Measurements from ENCODE around the gene TEX13B. TPM values are rescaled to one million over a fixed set of nuclear protein-coding genes. Genes with fewer than 3 reads are reported as not detected.

The TEX13B gene, protein sequence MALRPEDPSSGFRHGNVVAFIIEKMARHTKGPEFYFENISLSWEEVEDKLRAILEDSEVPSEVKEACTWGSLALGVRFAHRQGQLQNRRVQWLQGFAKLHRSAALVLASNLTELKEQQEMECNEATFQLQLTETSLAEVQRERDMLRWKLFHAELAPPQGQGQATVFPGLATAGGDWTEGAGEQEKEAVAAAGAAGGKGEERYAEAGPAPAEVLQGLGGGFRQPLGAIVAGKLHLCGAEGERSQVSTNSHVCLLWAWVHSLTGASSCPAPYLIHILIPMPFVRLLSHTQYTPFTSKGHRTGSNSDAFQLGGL
- not detected for total RNA-seq

- Mint-ChIP-seq H3K27ac (no peak within 1 kb of the TSS), H3K9me3 (no peaks in the 10 kb centered on the region), H3K36me3 (ENCODE audit: insufficient read depth in 2 of 2) (no peaks in the 10 kb centered on the region), H3K4me1 (ENCODE audit: low read depth) (peaks cover 5% of the 10 kb centered on the region), H3K27me3 (ENCODE audit: low read depth) (peaks cover 43% of the 10 kb centered on the region), H3K4me3 (no peak within 1 kb of the TSS)
- ATAC-seq (replicated peaks in 1 of 2) (no peak), DNase-seq (no peak)
These were observed at the start of gene TEX13B for GRCh38 chrX:107982356-107982755. Gene TEX13B, minus strand, starts transcription at chrX:107982370. Its CDS starts 243 bp downstream, at chrX:107982127.

- peaks cover 22% of the 10 kb centered on the region for H3K4me1 Mint-ChIP-seq (ENCODE audit: low read depth)
- no peaks in the 10 kb centered on the region for H3K9me3 Mint-ChIP-seq
- H3K27ac Mint-ChIP-seq: peak overlapping the region; percentile 87
- H3K27me3 Mint-ChIP-seq (ENCODE audit: low read depth): peaks cover 30% of the 10 kb centered on the region
- DNase-seq (no peak), ATAC-seq (replicated peaks in 1 of 2) (peak; percentile 72 to 88)
- H3K4me3 Mint-ChIP-seq: peak overlapping the region; percentile 0 to 88
- H3K36me3 Mint-ChIP-seq (ENCODE audit: insufficient read depth in 2 of 2): no peaks in the 10 kb centered on the region
These were observed 48.0 kb upstream of the TEX13B start for GRCh38 chrX:108029928-108030711.

DNA sequence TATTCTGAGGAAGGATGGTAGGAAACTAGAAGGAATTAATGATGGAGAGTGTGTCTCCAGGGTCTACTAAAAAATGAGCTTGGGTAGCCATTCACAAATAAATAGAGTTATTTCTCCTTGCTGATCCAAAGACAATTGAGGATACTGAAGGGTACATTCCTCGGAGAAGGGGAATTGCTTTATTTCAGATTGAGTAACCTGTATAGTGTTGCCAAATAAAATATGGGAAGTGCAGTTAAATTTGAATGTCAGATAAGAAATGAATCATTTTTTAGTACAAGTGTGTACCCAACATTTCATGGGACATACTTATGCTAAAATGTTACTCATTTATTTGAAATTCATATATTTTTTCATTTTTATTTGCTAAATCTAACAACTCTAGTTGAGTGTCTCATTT, 46.7 kb upstream of the TEX13B start:
- H3K36me3 Mint-ChIP-seq (ENCODE audit: insufficient read depth in 2 of 2): no peaks in the 10 kb centered on the region
- ATAC-seq (replicated peaks in 1 of 2): no peak
- H3K27me3 Mint-ChIP-seq (ENCODE audit: low read depth): peaks cover 41% of the 10 kb centered on the region
- peak overlapping the region in 1 of 2 donors; percentile 2 for H3K4me3 Mint-ChIP-seq
- peaks cover 34% of the 10 kb centered on the region for H3K4me1 Mint-ChIP-seq (ENCODE audit: low read depth)
- DNase-seq: no peak
- no peak overlapping the region for H3K27ac Mint-ChIP-seq
- H3K9me3 Mint-ChIP-seq: no peaks in the 10 kb centered on the region

GRCh38 chrX:108025954-108026600, 43.9 kb upstream of the TEX13B start:
- Mint-ChIP-seq H3K27ac (no peak overlapping the region), H3K27me3 (ENCODE audit: low read depth) (peaks cover 33% of the 10 kb centered on the region), H3K36me3 (ENCODE audit: insufficient read depth in 2 of 2) (no peaks in the 10 kb centered on the region), H3K9me3 (no peaks in the 10 kb centered on the region), H3K4me1 (ENCODE audit: low read depth) (peaks cover 45% of the 10 kb centered on the region), H3K4me3 (peak overlapping the region; percentile 30 to 75)
- ATAC-seq (replicated peaks in 1 of 2): peak in 1 of 2 donors; percentile 53
- DNase-seq: no peak

DNA sequence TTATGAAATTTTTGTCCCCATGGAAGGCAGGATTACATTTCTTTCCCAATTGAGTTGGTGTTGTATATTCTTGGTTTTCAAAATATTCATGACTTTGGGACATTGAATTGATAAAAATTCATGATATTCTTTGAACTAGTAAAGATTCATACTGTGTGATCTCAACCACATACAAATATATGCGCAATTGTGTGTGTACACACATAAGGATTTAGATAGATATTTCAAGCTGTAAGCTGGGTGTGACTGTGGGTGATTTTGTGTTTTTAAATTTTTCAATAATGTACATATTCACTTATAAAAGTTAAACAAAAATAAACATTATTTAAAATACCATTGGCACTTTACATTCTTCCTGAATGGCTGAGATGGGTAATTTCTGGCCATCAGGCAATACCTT, 43.2 kb upstream of the TEX13B start:
- H3K4me3 Mint-ChIP-seq: no peak overlapping the region
- DNase-seq (no peak), ATAC-seq (replicated peaks in 1 of 2) (no peak)
- no peak overlapping the region for H3K27ac Mint-ChIP-seq
- no peaks in the 10 kb centered on the region for H3K9me3 Mint-ChIP-seq
- peaks cover 45% of the 10 kb centered on the region for H3K4me1 Mint-ChIP-seq (ENCODE audit: low read depth)
- H3K36me3 Mint-ChIP-seq (ENCODE audit: insufficient read depth in 2 of 2): no peaks in the 10 kb centered on the region
- H3K27me3 Mint-ChIP-seq (ENCODE audit: low read depth): peaks cover 33% of the 10 kb centered on the region

DNA sequence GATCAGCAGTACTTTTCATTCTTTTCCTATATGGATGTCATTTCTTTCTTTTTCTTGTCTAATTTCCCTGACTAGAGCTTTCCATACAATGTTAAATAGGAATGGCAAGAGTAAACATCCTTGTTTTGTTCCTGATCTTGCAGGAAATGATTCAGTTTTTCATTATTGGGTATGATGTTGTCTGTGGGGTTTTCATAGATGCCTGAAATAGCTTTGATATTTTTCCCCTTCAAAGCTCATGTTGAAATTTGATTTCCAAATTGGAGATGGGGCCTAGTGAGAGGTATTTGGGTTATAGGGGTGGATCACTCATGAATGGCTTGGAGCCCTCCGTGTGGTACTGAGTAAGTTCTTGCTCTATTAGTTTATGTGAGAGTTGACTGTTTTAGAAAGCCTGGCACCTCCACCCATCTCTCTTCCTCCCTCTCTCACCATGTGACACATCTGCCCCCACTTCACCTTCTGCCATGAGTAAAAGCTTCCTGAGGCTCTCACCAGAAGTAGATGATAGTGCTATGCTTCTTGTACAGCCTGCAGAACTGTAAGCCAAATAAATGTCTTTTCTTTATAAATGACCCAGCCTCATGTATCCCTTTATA, 40.4 kb upstream of the TEX13B start:
- DNase-seq: peak; percentile 18 to 20
- H3K4me1 Mint-ChIP-seq (ENCODE audit: low read depth): peaks cover 54% of the 10 kb centered on the region
- H3K27me3 Mint-ChIP-seq (ENCODE audit: low read depth): peaks cover 16% of the 10 kb centered on the region
- H3K27ac Mint-ChIP-seq: peak overlapping the region; percentile 27
- peak; percentile 68 to 75 for ATAC-seq (replicated peaks in 1 of 2)
- no peaks in the 10 kb centered on the region for H3K36me3 Mint-ChIP-seq (ENCODE audit: insufficient read depth in 2 of 2)
- H3K9me3 Mint-ChIP-seq: no peaks in the 10 kb centered on the region
- peak overlapping the region in 1 of 2 donors; percentile 36 for H3K4me3 Mint-ChIP-seq

DNA sequence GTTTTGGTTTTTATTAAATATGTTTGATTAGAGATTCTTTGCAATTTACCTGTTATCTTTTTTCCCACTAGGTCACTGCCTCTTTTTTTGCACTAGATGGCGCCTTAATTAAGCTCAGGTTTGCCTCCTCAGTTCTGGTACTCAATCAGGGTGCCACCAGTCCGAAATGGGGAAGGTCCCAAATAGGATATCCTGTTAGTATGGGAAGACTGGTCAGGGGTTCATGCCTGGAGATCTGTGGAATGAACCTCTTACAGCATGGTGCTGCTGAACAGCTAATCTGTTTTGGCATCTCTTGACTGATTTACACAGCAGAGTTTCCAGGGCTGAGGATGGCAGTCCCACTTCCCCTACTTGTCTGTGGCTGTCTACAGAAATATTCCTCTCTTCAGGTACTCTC, 38.5 kb upstream of the TEX13B start:
- Mint-ChIP-seq H3K27ac (peak overlapping the region; percentile 28), H3K9me3 (no peaks in the 10 kb centered on the region), H3K4me3 (peak overlapping the region; percentile 29 to 83), H3K27me3 (ENCODE audit: low read depth) (peaks cover 11% of the 10 kb centered on the region), H3K4me1 (ENCODE audit: low read depth) (peaks cover 49% of the 10 kb centered on the region), H3K36me3 (ENCODE audit: insufficient read depth in 2 of 2) (no peaks in the 10 kb centered on the region)
- ATAC-seq (replicated peaks in 1 of 2): peak in 1 of 2 donors; percentile 36
- DNase-seq: peak in 1 of 2 donors; percentile 3

DNA sequence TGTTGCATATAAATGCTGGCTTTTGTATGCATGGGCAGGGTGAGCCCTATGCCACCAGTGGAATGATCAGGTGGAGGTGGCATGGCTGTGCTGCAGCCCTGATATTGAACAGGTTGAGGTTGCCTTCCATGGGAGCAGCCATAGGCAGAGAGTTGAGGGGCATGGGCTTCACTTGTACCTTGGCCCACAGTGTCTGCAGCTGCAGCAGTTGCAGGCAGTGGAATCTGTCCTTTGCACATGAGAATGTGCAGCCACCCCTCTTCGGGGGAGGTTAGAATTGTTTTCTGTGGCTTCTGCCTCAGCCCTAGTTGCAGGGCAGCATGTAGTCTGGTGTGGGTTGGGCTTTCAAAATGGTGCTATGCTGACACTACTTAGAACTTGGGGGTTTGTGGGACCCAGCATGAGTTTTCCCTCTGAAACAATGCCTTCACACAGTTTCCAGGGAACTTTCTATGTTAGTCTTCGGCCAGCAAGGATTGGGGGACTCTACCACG, 37.3 kb upstream of the TEX13B start:
- no peak overlapping the region for H3K27ac Mint-ChIP-seq
- H3K36me3 Mint-ChIP-seq (ENCODE audit: insufficient read depth in 2 of 2): no peaks in the 10 kb centered on the region
- H3K27me3 Mint-ChIP-seq (ENCODE audit: low read depth): peaks cover 4% of the 10 kb centered on the region
- peak; percentile 24 to 28 for ATAC-seq (replicated peaks in 1 of 2)
- peak overlapping the region; percentile 35 to 83 for H3K4me3 Mint-ChIP-seq
- H3K4me1 Mint-ChIP-seq (ENCODE audit: low read depth): peaks cover 42% of the 10 kb centered on the region
- H3K9me3 Mint-ChIP-seq: no peaks in the 10 kb centered on the region
- no peak for DNase-seq

- Mint-ChIP-seq H3K4me3 (peak overlapping the region; percentile 35 to 83), H3K27me3 (ENCODE audit: low read depth) (no peaks in the 10 kb centered on the region), H3K27ac (no peak overlapping the region), H3K4me1 (ENCODE audit: low read depth) (peaks cover 36% of the 10 kb centered on the region), H3K9me3 (peaks cover 0 to 2% of the 10 kb centered on the region in 2 donors), H3K36me3 (ENCODE audit: insufficient read depth in 2 of 2) (peaks cover 0 to 4% of the 10 kb centered on the region in 2 donors)
- DNase-seq (peak; percentile 16 to 28), ATAC-seq (replicated peaks in 1 of 2) (peak; percentile 80 to 82)
These were observed 36.6 kb upstream of the TEX13B start for GRCh38 chrX:108018656-108019381.

DNA sequence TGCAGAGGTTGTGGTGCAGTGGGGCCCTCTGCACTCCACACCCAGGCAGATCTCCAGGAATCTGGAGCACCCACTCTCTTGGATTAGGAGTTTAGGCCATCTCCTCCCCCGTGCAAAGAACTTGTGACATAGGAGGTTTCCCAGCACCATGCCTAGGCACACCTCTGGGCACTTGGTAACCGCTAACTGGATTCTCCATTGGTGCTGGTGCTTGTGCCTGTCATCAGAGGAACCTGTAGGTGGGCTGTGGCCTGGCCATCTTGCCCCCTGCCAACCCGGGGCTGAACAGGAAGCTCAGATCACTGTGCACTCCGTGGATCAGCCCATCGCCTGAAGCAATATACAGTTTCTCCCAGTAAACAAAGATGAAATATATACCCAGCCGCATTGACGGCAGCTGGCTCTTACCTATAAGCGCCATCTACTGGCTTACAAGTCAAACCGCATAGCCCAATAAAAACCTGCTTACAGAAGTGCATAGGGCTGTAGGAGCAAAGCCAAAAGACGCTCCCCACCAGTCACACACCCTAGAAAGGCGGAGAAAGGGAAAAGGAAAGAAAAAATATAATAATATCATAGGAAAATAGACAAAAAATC, 19.1 kb upstream of the TEX13B start:
- H3K27me3 Mint-ChIP-seq (ENCODE audit: low read depth): peaks cover 32% of the 10 kb centered on the region
- peaks cover 3 to 6% of the 10 kb centered on the region in 2 donors for H3K9me3 Mint-ChIP-seq
- peak; percentile 74 to 81 for ATAC-seq (replicated peaks in 1 of 2)
- peaks cover 0 to 4% of the 10 kb centered on the region in 2 donors for H3K36me3 Mint-ChIP-seq (ENCODE audit: insufficient read depth in 2 of 2)
- no peaks in the 10 kb centered on the region for H3K4me1 Mint-ChIP-seq (ENCODE audit: low read depth)
- H3K4me3 Mint-ChIP-seq: no peak overlapping the region
- H3K27ac Mint-ChIP-seq: no peak overlapping the region
- DNase-seq: peak in 1 of 2 donors; percentile 6

GRCh38 chrX:108000751-108001150, 18.6 kb upstream of the TEX13B start:
- peaks cover 0 to 4% of the 10 kb centered on the region in 2 donors for H3K36me3 Mint-ChIP-seq (ENCODE audit: insufficient read depth in 2 of 2)
- ATAC-seq (replicated peaks in 1 of 2): peak in 1 of 2 donors; percentile 24
- no peaks in the 10 kb centered on the region for H3K4me1 Mint-ChIP-seq (ENCODE audit: low read depth)
- H3K9me3 Mint-ChIP-seq: peaks cover 3 to 6% of the 10 kb centered on the region in 2 donors
- H3K27me3 Mint-ChIP-seq (ENCODE audit: low read depth): peaks cover 33% of the 10 kb centered on the region
- H3K27ac Mint-ChIP-seq: no peak overlapping the region
- no peak overlapping the region for H3K4me3 Mint-ChIP-seq
- no peak for DNase-seq

DNA sequence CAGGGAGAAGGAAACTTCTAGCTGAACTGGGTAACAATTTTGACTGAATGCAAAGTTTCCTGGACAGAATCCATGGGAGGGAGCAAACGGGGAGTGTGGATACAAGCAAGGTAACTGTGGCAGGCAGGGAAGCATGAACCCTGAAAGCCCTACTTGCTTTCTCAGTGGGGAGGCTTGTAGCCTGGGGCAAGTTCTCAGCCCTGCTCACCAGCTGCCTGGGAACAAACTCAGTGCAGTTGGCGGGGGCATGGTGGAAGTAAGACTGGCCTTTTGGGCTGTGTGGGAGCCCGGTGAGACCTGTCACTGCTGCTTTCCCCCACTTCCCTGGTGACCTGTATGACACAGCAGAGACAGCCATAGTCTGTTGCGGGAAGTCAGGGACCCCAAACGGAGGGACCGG, 14.0 kb upstream of the TEX13B start:
- Mint-ChIP-seq H3K27ac (no peak overlapping the region), H3K4me1 (ENCODE audit: low read depth) (no peaks in the 10 kb centered on the region), H3K36me3 (ENCODE audit: insufficient read depth in 2 of 2) (peaks cover 0 to 4% of the 10 kb centered on the region in 2 donors), H3K9me3 (peaks cover 3 to 8% of the 10 kb centered on the region in 2 donors), H3K27me3 (ENCODE audit: low read depth) (peaks cover 33% of the 10 kb centered on the region), H3K4me3 (no peak overlapping the region)
- ATAC-seq (replicated peaks in 1 of 2) (no peak), DNase-seq (no peak)

Measured in activated T-cell treated with anti-CD3 and anti-CD28 coated beads, Interleukin-2, amount 50 U/mL, for 72 hours (primary cell).